GM23338 (cell line): ENCODE data around the gene EXOC3L1.

Experiments
- EZH2 ChIP-seq: fragments of 200-600 bp; sonication (generic); IDR thresholded peaks from one replicate; pipeline ENCODE4 v1.8.0; 2017; ENCODE audit warnings: antibody characterized with exemption, mild to moderate bottlenecking, low read depth; ENCODE audit not compliant: unreplicated experiment
- TF ChIP-seq, protein P1 (sequence below), 2 experiments: fragments of 200-600 bp in 1 of 2; sonication (generic) in 1 of 2; conservative IDR thresholded peaks; 2 replicates each; pipeline versions ENCODE4 v1.5.1 to v1.6.1; 2016 to 2017; ENCODE audit warnings: antibody characterized with exemption in 2 of 2, low read depth in 2 of 2, mild to moderate bottlenecking in 2 of 2, moderate library complexity in 1 of 2

DNA sequence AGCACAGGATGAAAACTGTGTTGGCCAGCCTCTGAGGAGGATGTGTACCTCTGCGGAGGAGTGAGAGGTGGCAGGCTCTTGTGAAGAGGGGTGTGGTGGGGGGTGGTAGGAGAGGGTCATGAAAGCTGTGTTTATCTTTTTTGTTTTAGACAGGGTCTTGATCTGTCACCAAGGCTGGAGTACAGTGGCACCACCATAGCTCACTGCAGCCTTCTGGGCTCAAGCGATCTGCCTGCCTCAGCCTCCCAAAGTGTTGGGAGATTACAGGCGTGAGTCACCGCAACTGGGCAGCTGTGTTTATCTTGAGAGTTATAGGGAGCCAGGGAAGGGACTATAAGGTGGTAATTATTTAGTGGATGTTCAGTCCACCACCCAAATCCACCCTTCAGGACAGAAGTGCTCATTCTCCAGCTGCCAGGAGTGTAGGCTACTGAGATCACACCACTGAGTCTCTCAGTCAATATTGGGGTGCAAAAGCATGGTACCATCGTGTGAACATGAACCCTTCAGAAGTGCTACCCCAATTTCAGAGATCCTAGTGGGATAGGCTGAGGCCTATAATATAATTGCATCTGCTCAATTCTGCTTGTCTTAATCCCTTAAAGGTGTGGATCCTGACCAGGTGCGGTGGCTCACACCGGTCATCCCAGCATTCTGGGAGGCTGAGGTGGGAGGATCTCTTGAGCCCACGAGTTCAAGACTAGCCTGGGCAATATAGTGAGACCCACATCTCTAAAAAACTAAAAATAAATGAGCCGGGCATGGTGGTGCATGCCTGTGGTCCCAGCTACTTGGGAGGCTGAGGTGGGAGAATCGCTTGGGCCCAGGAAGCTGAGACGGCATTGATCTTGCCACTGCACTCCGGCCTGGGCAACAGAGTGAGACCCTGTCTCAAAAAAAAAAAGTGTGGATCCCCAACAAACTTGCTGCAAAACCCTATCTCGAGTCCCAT is 788 bp upstream of the EXOC3L1 start:
- TF ChIP-seq, protein P1, sequence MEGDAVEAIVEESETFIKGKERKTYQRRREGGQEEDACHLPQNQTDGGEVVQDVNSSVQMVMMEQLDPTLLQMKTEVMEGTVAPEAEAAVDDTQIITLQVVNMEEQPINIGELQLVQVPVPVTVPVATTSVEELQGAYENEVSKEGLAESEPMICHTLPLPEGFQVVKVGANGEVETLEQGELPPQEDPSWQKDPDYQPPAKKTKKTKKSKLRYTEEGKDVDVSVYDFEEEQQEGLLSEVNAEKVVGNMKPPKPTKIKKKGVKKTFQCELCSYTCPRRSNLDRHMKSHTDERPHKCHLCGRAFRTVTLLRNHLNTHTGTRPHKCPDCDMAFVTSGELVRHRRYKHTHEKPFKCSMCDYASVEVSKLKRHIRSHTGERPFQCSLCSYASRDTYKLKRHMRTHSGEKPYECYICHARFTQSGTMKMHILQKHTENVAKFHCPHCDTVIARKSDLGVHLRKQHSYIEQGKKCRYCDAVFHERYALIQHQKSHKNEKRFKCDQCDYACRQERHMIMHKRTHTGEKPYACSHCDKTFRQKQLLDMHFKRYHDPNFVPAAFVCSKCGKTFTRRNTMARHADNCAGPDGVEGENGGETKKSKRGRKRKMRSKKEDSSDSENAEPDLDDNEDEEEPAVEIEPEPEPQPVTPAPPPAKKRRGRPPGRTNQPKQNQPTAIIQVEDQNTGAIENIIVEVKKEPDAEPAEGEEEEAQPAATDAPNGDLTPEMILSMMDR (conservative IDR thresholded peaks at IDR 0.05; ENCODE audit: low read depth in 2 of 2), result no peak
- TF ChIP-seq EZH2, result no peak
